H1 (cell line): ENCODE data around the gene VIPR1.

Experiments
- ASH2L ChIP-seq: fragments of 200-600, 300-600 bp; sonication (generic); IDR thresholded peaks from one replicate; pipeline ENCODE4 v1.7.1; 2017; ENCODE audit warnings: low read length
- BRCA1 ChIP-seq: IDR thresholded peaks from 2 replicates; pipeline ENCODE4 v1.6.1; 2012; ENCODE audit warnings: low read depth, low read length, improper control_type of control experiment
- CBX8 ChIP-seq: fragments of 300-800, 300-1000 bp; sonication (generic); IDR thresholded peaks from 2 replicates; pipeline ENCODE4 v1.7.1; 2016; ENCODE audit warnings: low read depth, low read length, borderline replicate concordance
- EP300 ChIP-seq, 2 experiments: IDR thresholded peaks; 1 replicate in 1 of 2; 2 replicates in 1 of 2; pipeline ENCODE4 v1.6.1; 2011 to 2012; ENCODE audit warnings: low read depth in 2 of 2, low read length in 2 of 2, mild to moderate bottlenecking in 2 of 2, borderline replicate concordance in 1 of 2, inconsistent platforms in 1 of 2, moderate library complexity in 1 of 2
- EZH2 ChIP-seq: fragments of 200-600 bp; sonication (generic); IDR thresholded peaks from 2 replicates; pipeline ENCODE4 v1.7.1; 2012; ENCODE audit warnings: low read depth, mild to moderate bottlenecking, moderate library complexity, low read length, inconsistent platforms; ENCODE audit not compliant: severe bottlenecking
- NANOG ChIP-seq: IDR thresholded peaks from 2 replicates; pipeline ENCODE4 v1.6.1; 2011; ENCODE audit warnings: low read length, low read depth, mild to moderate bottlenecking, inconsistent platforms; ENCODE audit not compliant: insufficient read depth, poor library complexity, severe bottlenecking
- POLR2A ChIP-seq, 2 experiments: IDR thresholded peaks; 1 replicate in 1 of 2; 2 replicates in 1 of 2; pipeline ENCODE4 v1.6.1; 2011; ENCODE audit warnings: low read depth in 2 of 2, low read length in 2 of 2, mild to moderate bottlenecking in 2 of 2; ENCODE audit errors: control extremely low read depth in 1 of 2
- RAD21 ChIP-seq, 2 experiments: IDR thresholded peaks in 1 of 2; conservative IDR thresholded peaks in 1 of 2; 2 replicates each; pipeline ENCODE4 v1.6.1; 2011; ENCODE audit warnings: low read depth in 2 of 2, low read length in 2 of 2, improper control_type of control experiment in 1 of 2, inconsistent platforms in 1 of 2, mild to moderate bottlenecking in 1 of 2, moderate library complexity in 1 of 2
- RXRA ChIP-seq: IDR thresholded peaks from 2 replicates; pipeline ENCODE4 v1.6.1; 2011; ENCODE audit warnings: low read depth, mild to moderate bottlenecking, low read length, moderate library complexity; ENCODE audit not compliant: insufficient read depth
- SIN3A ChIP-seq, 2 experiments: IDR thresholded peaks in 1 of 2; conservative IDR thresholded peaks in 1 of 2; 2 replicates each; pipeline ENCODE4 v1.6.1; 2011 to 2012; ENCODE audit warnings: low read length in 2 of 2, improper control_type of control experiment in 1 of 2, low read depth in 1 of 2, mild to moderate bottlenecking in 1 of 2
- TCF12 ChIP-seq: IDR thresholded peaks from 2 replicates; pipeline ENCODE4 v1.6.1; 2011; ENCODE audit warnings: low read depth, mild to moderate bottlenecking, low read length
- TF ChIP-seq, protein P1 (sequence below): IDR thresholded peaks from 2 replicates; pipeline ENCODE4 v1.6.1; 2012; ENCODE audit warnings: inconsistent platforms
- TF ChIP-seq, protein P2 (sequence below), 3 experiments: IDR thresholded peaks; 1 replicate in 2 of 3; 2 replicates in 1 of 3; pipeline versions ENCODE4 v1.5.1 to v1.6.1; 2011; ENCODE audit warnings: low read length in 3 of 3, mild to moderate bottlenecking in 3 of 3, inconsistent platforms in 2 of 3, low read depth in 1 of 3, moderate library complexity in 1 of 3; ENCODE audit not compliant: insufficient read depth in 1 of 3; ENCODE audit errors: control extremely low read depth in 1 of 3
- TF ChIP-seq, protein P3 (sequence below): IDR thresholded peaks from 2 replicates; pipeline ENCODE4 v1.6.1; 2012; ENCODE audit warnings: low read length, inconsistent platforms

DNA sequence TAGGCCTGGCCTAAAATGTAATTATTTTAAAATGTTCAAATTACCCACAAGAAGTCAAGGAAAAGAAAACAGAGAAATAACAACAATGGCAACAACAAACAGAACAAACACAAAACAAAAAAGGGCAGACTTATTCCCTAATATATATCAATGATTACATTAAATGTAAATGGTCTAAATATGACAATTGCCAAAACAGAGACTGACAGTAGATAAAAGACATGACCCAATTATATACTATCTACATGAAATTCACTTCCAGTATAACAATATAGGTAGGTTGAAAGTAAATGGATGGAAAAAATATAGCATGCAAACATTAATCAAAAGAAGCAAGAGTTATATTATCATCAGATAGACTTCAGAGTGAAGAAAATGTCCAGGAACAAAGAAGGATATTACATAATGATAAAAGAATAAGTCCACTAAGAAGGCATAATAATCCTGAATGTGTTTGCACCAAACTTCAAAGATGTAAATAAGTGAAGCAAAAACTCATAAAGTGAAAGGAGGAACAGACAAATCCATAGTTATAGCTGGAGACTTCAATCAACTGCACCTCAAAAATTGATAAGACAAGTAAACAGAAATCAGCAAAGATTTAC is 72.8 kb downstream of the VIPR1 start:
- TF ChIP-seq, protein P1, sequence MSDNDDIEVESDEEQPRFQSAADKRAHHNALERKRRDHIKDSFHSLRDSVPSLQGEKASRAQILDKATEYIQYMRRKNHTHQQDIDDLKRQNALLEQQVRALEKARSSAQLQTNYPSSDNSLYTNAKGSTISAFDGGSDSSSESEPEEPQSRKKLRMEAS: no peak
- TF ChIP-seq RAD21 (IDR thresholded peaks at IDR 0.05 in 1 of 2, conservative IDR thresholded peaks at IDR 0.05 in 1 of 2; ENCODE audit: low read depth in 2 of 2, low read length in 2 of 2) (no peak), POLR2A (IDR thresholded peaks at IDR 0.05; ENCODE audit: control extremely low read depth in 1 of 2, low read depth in 2 of 2, low read length in 2 of 2) (no peak), SIN3A (conservative IDR thresholded peaks at IDR 0.05 in 1 of 2, IDR thresholded peaks at IDR 0.05 in 1 of 2; ENCODE audit: low read depth in 1 of 2, low read length in 2 of 2) (no peak), RXRA (no peak), TCF12 (no peak), NANOG (no peak), EP300 (IDR thresholded peaks at IDR 0.05; ENCODE audit: borderline replicate concordance in 1 of 2, low read depth in 2 of 2, low read length in 2 of 2) (no peak), EZH2 (no peak), CBX8 (no peak), ASH2L (no peak), BRCA1 (no peak)
- TF ChIP-seq, protein P2, sequence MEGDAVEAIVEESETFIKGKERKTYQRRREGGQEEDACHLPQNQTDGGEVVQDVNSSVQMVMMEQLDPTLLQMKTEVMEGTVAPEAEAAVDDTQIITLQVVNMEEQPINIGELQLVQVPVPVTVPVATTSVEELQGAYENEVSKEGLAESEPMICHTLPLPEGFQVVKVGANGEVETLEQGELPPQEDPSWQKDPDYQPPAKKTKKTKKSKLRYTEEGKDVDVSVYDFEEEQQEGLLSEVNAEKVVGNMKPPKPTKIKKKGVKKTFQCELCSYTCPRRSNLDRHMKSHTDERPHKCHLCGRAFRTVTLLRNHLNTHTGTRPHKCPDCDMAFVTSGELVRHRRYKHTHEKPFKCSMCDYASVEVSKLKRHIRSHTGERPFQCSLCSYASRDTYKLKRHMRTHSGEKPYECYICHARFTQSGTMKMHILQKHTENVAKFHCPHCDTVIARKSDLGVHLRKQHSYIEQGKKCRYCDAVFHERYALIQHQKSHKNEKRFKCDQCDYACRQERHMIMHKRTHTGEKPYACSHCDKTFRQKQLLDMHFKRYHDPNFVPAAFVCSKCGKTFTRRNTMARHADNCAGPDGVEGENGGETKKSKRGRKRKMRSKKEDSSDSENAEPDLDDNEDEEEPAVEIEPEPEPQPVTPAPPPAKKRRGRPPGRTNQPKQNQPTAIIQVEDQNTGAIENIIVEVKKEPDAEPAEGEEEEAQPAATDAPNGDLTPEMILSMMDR (IDR thresholded peaks at IDR 0.05; ENCODE audit: control extremely low read depth in 1 of 3, insufficient read depth in 1 of 3, low read depth in 1 of 3, low read length in 3 of 3): no peak
- TF ChIP-seq, protein P3, sequence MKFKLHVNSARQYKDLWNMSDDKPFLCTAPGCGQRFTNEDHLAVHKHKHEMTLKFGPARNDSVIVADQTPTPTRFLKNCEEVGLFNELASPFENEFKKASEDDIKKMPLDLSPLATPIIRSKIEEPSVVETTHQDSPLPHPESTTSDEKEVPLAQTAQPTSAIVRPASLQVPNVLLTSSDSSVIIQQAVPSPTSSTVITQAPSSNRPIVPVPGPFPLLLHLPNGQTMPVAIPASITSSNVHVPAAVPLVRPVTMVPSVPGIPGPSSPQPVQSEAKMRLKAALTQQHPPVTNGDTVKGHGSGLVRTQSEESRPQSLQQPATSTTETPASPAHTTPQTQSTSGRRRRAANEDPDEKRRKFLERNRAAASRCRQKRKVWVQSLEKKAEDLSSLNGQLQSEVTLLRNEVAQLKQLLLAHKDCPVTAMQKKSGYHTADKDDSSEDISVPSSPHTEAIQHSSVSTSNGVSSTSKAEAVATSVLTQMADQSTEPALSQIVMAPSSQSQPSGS: no peak
